DND-41 (cell line): Measurements from ENCODE around the gene EFHC1.
"Not testable (repeated sequence)": the region's sequence is repeated elsewhere in the genome, so short reads cannot be mapped to it uniquely, and the experiment has no call there.

Experiments
- ATAC-seq: fragments of 200-7000 bp; cut with Tn5 transposase; 3 replicates; pipeline ENCODE4 v1.9.1; 2021; ENCODE audit warnings: low read depth; ENCODE audit not compliant: insufficient read depth
- DNase-seq: peaks from one replicate; pipeline ENCODE4 v3.0.0-alpha.2; 2020
- H2AFZ ChIP-seq: 2 replicates; pipeline ENCODE4 v1.6.0; 2012; ENCODE audit warnings: low read depth, low read length
- H3K27ac ChIP-seq: 2 replicates; pipeline ENCODE4 v1.5.1; 2012; ENCODE audit warnings: low read length, inconsistent platforms
- H3K27me3 ChIP-seq: fragments of 200-600 bp; sonication (generic); 2 replicates; pipeline ENCODE4 v1.6.0; 2012; ENCODE audit warnings: low read length, mild to moderate bottlenecking, inconsistent platforms; ENCODE audit not compliant: insufficient read depth, poor library complexity
- H3K36me3 ChIP-seq: 2 replicates; pipeline ENCODE4 v1.5.1; 2012; ENCODE audit warnings: low read length, inconsistent platforms; ENCODE audit not compliant: insufficient read depth
- H3K4me1 ChIP-seq: 2 replicates; pipeline ENCODE4 v1.5.1; 2012; ENCODE audit warnings: mild to moderate bottlenecking, low read length; ENCODE audit not compliant: insufficient read depth
- H3K4me2 ChIP-seq: 2 replicates; pipeline ENCODE4 v1.6.0; 2012; ENCODE audit warnings: mild to moderate bottlenecking, moderate library complexity, low read length, inconsistent platforms; ENCODE audit not compliant: insufficient read depth
- H3K4me3 ChIP-seq, 2 experiments: fragments of 200-600 bp in 1 of 2; shearing (Covaris generic) in 1 of 2; 2 replicates each; pipeline ENCODE4 v1.5.1; 2012 to 2016; ENCODE audit warnings: inconsistent platforms in 2 of 2, low read length in 2 of 2, mild to moderate bottlenecking in 2 of 2, low read depth in 1 of 2, moderate library complexity in 1 of 2
- H3K79me2 ChIP-seq: 2 replicates; pipeline ENCODE4 v1.6.0; 2012; ENCODE audit warnings: low read length, inconsistent platforms; ENCODE audit not compliant: insufficient read depth
- H3K9ac ChIP-seq: 2 replicates; pipeline ENCODE4 v1.6.0; 2012; ENCODE audit warnings: low read depth, mild to moderate bottlenecking, inconsistent platforms, low read length, moderate library complexity
- H3K9me3 ChIP-seq: 2 replicates; pipeline ENCODE4 v1.5.1; 2012; ENCODE audit warnings: low read length, moderate library complexity, mild to moderate bottlenecking, inconsistent platforms; ENCODE audit not compliant: insufficient read depth, severe bottlenecking
- H4K20me1 ChIP-seq: 2 replicates; pipeline ENCODE4 v1.6.0; 2012; ENCODE audit warnings: low read length; ENCODE audit not compliant: insufficient read depth
- CTCF ChIP-seq: IDR thresholded peaks from 2 replicates; pipeline ENCODE4 v1.5.1; 2012; ENCODE audit warnings: borderline replicate concordance, low read length, moderate library complexity, mild to moderate bottlenecking; ENCODE audit not compliant: poor library complexity, severe bottlenecking; ENCODE audit errors: extremely low read depth
- EZH2 ChIP-seq: IDR thresholded peaks from 3 replicates; pipeline ENCODE4 v1.6.1; 2012; ENCODE audit warnings: borderline replicate concordance, low read depth, mild to moderate bottlenecking, moderate library complexity, low read length, inconsistent platforms; ENCODE audit not compliant: severe bottlenecking

EFHC1 gene

GRCh38 chr6:52381249-52381648, 38.9 kb upstream of the EFHC1 start:
- Histone ChIP-seq H3K4me3 (no peak overlapping the region), H3K79me2 (peaks cover 3% of the 10 kb centered on the region; the same call in 1 of the 2 replicates), H3K4me2 (no peak overlapping the region), H3K36me3 (peaks cover 6% of the 10 kb centered on the region; the same call in 1 of the 2 replicates), H3K27me3 (no peaks in the 10 kb centered on the region), H3K4me1 (no peaks in the 10 kb centered on the region), H3K9ac (no peak overlapping the region), H3K9me3 (no peaks in the 10 kb centered on the region), H2AFZ (no peak overlapping the region), H3K27ac (no peak overlapping the region), H4K20me1 (no peaks in the 10 kb centered on the region)
- DNase-seq (no peak), ATAC-seq (no peak)
- no peak for TF ChIP-seq EZH2
- no peak for TF ChIP-seq CTCF

GRCh38 chr6:52384145-52384766, 35.9 kb upstream of the EFHC1 start:
- Histone ChIP-seq H3K4me2 (no peak overlapping the region), H3K9me3 (no peaks in the 10 kb centered on the region), H2AFZ (no peak overlapping the region), H3K79me2 (no peaks in the 10 kb centered on the region), H3K27me3 (no peaks in the 10 kb centered on the region), H4K20me1 (no peaks in the 10 kb centered on the region), H3K4me1 (peaks cover 13% of the 10 kb centered on the region), H3K27ac (no peak overlapping the region), H3K36me3 (peaks cover 6% of the 10 kb centered on the region; the same call in 1 of the 2 replicates), H3K9ac (no peak overlapping the region), H3K4me3 (no peak overlapping the region)
- no peak for DNase-seq
- no peak for ATAC-seq
- TF ChIP-seq EZH2 (no peak), CTCF (no peak)

- Histone ChIP-seq H3K4me3 (no peak overlapping the region), H3K9me3 (no peaks in the 10 kb centered on the region), H3K27me3 (no peaks in the 10 kb centered on the region), H2AFZ (no peak overlapping the region), H3K4me1 (peaks cover 21% of the 10 kb centered on the region), H3K9ac (no peak overlapping the region), H3K27ac (no peak overlapping the region), H3K36me3 (peaks cover 6% of the 10 kb centered on the region; the same call in 1 of the 2 replicates), H3K4me2 (no peak overlapping the region), H4K20me1 (no peaks in the 10 kb centered on the region), H3K79me2 (no peaks in the 10 kb centered on the region)
- TF ChIP-seq CTCF (no peak), EZH2 (no peak)
- ATAC-seq: no peak
- DNase-seq: no peak
Observed at GRCh38 chr6:52385074-52385473, 35.1 kb upstream of the EFHC1 start.

GRCh38 chr6:52388119-52388518, 32.0 kb upstream of the EFHC1 start:
- H3K4me3 ChIP-seq, H3K36me3 ChIP-seq, H3K27ac ChIP-seq, H3K4me2 ChIP-seq, H3K79me2 ChIP-seq, H2AFZ ChIP-seq, ATAC-seq, DNase-seq, H3K27me3 ChIP-seq, H3K9ac ChIP-seq, H4K20me1 ChIP-seq, H3K9me3 ChIP-seq: not testable (repeated sequence)
- peaks cover 40% of the 10 kb centered on the region for H3K4me1 ChIP-seq
